GM23248 (cell line): ENCODE results near the gene ANO6.

Experiments used
- EZH2 ChIP-seq: fragments of 200-600 bp; sonication (generic); IDR thresholded peaks from 2 replicates; pipeline ENCODE4 v1.6.1; 2018; ENCODE audit warnings: antibody characterized with exemption, mild to moderate bottlenecking; ENCODE audit not compliant: insufficient read depth, poor library complexity, severe bottlenecking
- EZH2phosphoT487 ChIP-seq: fragments of 200-600 bp; sonication (generic); IDR thresholded peaks from 2 replicates; pipeline ENCODE4 v1.6.1; 2018; ENCODE audit warnings: antibody characterized with exemption, moderate library complexity, mild to moderate bottlenecking, low read depth; ENCODE audit not compliant: insufficient read depth

DNA sequence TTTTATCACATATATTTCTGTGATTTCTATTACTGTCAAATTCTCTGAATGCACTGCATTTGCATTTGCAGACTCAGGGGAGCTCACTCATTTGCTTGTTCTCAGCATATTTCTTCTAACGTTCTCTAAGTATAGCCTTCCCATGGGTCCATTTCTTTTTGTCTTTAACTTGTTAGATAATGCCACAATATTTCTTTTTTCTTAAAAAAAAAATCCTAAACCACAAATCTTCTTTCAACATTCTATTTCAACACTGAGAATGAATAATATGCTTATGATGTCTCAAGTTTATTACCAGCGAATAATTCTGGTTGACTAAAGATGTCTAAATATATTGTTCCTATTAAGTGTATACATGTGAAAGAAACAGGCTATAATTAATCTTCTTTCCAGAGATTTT is 200.2 kb downstream of the ANO6 start:
- TF ChIP-seq EZH2 = no peak
- TF ChIP-seq EZH2phosphoT487 = no peak
